UCSD-AML1 (cell line): Measurements from ENCODE around the gene RASAL2.
A peak's percentile ranks its signal among the peaks of the same experiment; 100 is the strongest.

Experiments
- DNase-seq: peaks from one replicate; lab custom pipeline; 2025; ENCODE audit not compliant: unreplicated experiment; lab: John Stamatoyannopoulos, UW

The RASAL2 gene

DNA sequence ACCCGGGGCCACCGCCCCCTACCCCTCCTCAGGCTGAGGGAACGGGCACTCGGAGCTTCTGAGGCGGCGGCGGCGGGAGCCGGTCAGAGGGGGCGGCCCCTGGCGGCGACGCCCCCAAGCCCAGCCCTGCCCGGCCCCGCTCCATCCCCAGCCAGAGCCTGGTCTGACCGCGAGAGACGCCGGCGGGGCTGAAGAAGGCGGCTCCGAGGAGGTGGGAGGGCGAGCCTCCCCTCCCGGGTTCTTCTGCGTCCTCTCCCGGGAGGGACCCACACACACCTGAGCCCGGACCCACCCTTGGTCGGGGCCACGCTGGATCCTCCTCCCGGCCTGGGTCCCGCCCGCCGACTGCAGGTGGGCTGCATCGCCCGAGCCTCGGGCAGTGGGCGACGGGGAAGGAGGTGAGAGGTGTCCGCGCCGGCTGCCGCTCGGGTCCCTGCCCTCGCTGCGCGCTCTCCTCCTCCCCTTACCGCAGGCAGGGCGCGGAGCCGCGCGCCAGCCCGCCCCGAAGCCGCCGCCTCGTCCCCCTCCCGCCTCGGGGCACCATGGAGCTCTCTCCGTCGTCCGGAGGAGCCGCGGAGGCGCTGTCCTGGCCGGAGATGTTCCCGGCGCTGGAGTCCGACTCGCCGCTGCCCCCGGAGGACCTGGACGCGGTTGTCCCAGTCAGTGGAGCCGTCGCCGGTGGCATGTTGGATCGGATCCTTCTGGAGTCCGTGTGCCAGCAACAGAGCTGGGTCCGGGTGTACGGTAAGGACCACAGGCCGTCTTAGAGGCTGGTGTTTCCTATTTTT lies at the start of gene RASAL2:
TSS of gene RASAL2 (plus strand) at position 154 of the 788 bp plus-strand sequence. CDS start at position 543, 389 bp downstream.
- peak; percentile 82 for DNase-seq

DNA sequence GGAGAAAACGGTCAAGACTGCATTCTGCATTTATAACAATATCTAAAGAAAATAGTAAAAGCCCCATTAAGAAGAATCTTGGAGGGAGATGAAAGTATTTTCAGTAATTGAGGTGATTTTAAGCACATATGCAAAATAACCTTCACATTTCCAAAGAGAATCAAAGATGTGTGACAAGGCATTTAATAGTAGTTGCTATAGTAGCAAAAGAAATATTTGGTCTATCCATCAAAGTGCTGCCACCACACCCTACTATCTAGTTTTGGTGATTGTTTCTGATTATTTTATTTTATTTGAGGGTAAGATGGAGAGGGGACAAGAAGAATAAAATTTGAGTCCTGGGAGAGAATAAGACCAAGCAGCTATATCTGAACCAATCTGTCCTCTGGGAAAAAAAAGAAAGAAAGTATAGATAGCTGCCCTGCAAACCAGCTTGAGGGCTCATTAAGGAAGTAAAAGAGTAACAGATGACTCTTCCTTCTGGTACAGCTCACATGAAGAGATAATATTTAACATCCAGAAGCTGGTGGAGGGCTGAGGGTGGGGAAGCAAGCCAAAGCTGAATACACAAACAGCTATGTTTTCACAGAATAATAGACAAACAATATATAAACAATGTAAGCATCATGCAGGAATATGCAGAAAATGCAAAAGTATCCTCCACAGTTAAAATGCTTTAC lies 47.2 kb upstream of the RASAL2 start:
- DNase-seq, result no peak

DNA sequence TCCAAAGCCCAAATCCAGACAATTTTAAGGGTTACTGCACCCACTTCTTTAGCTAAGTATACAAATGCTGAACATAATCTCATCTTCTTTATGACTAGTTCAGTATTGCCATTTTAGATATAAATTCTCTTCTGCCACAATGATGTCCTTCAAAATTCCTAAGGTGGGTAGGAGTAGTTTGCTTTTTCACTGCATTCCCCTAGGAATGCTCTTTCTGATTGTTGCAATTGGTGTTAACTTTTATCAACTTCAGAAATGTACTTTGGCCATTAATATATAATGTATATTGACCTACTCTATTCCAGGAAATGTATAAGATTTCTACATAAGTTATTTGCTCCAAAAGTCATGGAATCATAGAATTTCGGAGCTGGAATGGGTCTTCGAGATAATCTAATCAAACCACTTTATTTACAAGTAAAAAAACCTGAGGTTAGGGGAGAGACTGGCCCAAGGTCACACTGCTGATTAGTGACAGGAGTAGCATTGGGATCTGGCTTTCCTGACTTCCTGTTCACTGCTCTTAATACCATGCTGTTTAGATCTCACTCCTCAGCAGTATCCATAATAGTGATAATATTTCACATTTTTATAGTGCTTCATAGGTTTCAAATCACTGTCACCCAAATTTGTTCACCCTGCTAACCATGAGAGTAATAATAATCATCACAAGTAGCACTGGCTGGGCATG lies 46.4 kb upstream of the RASAL2 start:
- DNase-seq, result no peak

DNA sequence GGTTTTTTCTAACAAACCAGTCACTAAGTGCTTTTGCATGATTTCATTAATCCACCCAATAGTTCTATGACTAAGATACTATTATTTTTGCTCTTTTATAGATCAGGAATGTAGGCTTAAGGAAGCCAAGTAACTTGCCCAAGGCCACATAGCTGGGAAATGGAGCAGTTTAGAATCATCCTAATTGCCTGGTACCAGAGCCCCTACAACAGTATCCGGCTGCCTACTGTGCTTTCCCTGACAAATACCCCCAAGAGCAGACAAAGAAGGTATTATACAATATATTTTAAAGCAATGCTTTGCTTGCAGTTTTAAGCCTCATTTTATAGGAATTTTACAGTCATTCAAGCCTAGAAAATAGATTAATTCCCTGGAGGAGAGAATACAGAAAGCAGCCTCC lies 45.5 kb upstream of the RASAL2 start:
- DNase-seq, result no peak

DNA sequence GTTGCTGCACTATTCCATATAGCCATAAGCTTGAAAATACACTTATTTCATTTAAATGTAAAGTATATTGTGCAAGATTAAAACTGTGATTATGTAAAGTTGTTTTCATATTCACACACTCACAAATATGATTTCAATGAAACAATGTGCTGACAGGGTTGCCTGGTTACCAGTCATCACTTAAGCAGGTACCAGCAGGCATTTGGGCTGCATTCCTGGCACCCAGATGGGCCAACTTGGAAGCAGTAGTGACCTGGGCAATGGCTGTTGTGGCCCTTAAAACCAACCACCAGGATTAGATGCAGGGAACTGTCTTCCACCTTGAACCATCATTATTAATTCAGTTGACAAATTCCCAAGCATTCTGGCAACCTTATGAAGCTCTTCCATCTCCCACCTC lies 45.0 kb upstream of the RASAL2 start:
- DNase-seq, result no peak

DNA sequence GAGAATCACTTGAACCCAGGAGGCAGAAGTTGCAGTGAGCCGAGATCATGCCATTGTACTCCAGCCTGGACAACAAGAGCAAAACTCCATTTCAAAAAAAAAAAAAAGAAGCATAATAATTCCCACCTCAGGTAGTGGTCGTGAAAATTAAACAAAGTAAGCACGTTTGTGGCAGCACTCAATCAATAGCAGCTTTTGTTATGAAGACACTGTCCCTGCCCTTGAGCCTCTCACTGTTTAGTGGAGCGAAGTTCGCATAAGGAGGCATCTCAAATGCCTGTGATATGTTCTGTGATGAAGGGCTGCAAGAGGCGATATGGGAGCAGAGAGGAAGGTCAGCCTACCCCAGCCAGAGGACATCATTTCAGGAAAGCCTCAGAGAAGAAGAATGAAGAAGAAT lies 43.8 kb upstream of the RASAL2 start:
- no peak for DNase-seq

DNA sequence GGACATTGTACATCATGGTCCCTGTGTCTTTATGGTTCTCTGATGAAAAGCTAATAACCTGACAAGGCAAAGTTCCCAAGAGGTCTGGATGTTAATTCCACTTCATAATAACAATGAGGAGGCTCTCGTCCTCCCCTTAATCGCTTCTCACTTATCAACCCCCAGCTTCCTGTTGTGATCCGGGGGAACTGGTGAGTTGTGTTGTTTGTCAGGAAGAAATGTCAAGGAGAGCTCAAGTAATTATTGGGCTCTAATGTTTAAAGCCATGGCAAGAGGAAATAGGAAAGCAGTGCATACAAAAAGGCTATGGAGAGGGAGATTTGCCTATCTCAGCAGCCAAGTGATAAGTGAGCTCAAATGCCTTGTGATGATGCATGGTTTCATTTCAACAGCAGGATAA lies 42.8 kb upstream of the RASAL2 start:
- no peak for DNase-seq

DNA sequence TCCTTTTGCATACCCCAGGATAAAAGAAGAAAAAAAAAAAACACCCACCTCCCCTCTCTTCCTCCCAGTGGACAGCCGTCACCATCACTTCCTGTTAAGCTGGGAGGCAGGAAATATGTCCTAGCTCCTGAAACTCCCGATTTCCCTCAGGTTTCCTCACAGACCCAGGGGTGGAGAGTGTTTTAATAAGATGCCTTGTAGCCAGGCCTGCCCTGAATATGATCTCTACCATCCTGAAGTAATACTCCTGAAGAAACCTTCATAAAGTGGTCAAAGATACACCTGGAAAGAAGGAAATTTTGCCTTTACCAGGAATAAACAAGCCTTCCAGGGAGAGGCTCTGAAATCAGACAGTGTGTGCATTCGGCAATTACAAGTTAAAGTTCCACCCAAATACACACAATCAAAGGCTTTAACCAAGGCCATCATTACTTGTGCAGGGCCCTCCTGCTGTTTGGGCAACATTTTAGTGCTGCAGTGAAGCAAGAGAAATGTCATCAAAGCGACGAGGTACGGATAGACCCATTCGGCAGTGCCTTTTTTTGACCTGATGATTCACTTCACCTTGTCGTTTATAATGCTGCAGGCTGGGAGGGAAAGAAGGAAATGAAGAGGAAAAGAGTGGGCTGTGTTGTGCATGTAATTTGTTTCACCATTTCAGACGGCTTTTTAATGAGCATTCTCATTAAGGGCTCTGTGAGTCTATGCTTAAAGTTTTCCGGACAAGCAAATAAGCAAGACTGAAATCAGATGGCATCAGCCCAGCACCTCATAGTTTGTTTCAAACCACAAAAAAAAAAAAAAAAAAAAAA lies 41.0 kb upstream of the RASAL2 start:
- DNase-seq, result peak; percentile 18

DNA sequence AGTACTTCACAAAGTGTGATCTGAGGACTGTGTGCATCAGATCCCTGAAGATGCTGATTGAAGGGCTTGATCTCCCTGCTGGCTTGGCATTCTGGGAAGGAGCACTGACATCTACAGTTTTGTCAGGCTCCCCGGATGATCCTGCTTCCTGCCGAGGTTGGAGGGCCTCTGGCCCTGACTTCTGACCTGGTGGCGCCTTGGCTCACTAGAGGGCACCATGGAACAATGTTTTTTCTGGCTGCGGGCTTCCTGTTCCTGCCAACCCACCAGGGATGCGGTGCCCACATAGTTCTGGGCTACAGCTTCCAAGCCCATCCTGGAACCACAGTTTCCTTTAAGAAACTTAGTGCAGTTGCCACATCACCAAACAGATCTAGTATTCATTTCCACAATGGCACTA lies 38.8 kb upstream of the RASAL2 start:
- peak; percentile 77 for DNase-seq

DNA sequence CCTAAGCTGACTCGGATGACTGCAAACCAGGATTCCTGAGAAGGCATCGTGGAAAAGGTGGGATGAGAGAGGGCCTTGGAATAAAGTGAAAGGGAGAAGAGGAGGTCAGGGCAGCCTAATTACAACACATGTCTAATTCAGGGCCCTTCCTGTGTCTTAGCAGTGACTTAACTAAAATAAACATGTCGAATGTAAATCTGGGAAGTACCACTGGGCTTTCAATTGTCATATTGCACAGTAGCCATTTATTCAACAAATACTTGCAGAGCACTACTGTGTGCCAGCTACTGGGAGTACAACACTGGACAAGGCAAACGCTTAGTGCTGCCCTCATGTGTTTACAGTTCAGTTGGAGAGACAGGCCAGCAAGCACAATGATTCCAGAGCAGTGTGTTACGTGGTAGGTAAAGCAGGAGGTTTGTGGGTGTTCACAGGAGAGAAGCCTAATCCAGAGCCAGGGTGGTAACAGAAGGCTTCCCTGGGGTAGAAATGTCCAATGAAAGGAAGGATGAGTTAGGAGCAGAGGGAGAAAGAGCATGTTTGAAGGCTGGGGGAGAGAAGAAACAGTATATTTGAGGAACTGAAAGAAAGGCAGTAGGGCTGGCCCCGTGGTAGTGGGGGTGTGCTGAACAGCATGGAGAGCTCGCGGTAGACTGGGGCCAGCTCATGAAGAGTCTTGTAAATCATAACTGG lies 38.0 kb upstream of the RASAL2 start:
- DNase-seq, result peak; percentile 62

DNA sequence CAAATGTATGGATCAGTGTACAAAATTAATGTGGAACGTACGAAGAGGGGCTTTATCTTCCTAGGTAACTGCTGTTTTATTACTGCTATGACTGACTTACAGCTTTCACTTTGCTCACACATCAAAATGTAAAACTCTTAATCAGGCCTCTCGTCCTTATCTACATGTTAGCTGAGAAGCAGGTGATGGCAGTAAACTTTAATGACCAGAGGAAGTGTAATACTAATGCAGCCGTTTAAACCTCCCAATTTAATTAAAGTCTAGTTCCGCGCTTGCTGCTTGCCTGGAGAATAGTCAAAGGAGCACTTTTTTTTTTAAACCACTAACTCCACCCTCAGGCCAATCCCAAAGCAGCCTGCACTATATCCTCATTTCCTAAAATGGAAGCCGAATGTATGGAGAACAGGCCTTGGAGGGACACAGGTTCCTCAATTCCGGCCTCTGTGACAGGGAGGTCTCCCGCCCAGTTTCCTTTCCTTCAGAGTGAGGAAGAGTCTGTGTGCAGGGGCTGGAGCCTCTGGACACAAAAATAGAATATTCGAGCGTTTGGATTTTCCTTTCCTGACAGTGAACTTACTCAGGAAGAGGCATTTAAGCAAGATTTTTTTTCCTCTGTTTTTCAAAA lies 36.7 kb upstream of the RASAL2 start:
- DNase-seq, result peak; percentile 59

DNA sequence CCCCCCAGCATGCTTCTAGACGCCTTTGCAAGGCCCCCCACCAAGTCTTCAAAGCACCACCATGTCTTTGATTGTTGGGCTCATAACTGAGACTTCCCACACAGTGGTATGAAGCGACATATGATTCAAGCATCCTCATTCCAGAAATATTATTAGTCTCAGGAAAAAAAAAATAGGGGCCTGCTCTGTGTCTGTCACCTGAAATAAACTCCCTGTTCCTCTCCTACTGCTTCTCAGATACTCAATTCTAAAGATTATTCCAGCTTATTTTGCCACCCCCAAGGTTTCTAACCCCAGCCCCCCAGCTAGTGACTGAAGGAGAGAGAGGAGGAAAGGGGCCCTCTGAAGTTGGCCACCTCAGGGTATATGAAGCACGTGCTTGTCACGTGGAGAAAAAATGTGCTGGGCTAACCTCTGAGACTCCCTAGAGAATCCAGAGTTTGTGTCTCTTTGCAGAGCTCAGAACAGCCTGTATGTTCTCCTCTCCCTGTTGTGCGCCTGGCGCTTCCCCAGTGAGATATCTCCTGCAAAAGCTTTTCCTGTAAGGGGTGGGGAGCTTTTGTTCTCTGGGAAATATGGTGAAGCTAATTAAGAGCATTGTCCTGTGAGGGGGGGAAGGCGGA lies 35.9 kb upstream of the RASAL2 start:
- DNase-seq, result peak; percentile 52

DNA sequence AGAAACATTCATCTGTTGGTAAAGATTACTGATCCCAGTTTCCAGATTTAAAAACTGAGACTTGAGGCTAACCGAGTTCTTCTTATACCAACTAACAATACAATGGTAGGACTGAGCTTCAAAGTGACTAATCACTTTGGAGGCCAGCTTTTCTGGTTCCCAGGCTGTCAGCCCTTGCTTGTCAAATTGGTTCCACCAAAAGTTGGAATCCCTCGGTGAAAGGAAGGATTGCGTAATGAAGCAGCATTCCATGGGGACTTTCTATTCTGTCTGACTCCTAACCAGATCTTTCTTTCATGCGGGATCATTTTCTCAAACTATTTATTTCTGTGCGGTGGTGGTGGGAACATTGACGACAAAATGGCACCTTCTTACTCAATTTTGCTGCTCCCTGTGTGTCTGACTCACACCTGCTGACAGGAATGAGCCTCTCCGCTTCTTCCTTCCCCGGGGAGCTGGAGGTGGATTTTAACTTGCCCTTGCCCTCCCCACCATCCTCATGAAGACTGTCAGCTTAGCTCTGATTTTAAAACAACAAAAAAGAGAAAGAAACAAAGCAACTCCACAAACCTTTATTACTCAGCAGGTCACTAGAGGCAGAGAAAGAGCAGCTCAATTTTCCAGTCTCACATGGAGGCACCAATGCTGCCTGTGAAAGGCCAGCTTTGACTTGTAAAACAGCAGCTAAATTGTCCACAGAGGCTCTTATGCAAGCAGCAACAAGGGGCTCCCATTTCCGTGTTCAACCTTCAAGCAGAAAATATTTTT lies 32.9 kb upstream of the RASAL2 start:
- DNase-seq, result no peak

DNA sequence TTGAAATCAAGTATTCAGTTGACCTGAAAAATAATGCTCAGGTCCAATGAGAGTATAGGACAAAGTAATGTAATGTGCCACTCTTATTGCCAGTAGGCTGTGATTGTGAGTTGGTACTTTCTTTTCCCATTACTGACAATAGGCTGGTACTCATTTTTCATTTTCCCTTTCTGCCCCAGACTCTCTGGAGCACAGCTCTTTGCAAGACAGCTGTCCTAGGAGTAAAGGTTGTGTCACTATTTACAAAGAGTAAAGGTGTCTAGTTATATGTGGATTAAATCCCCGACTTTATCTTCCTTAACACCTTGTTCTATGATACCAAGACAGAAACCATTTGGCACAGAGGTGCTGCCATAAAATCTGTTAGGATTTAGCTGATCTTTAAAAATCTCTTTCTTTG lies 32.3 kb upstream of the RASAL2 start:
- no peak for DNase-seq

DNA sequence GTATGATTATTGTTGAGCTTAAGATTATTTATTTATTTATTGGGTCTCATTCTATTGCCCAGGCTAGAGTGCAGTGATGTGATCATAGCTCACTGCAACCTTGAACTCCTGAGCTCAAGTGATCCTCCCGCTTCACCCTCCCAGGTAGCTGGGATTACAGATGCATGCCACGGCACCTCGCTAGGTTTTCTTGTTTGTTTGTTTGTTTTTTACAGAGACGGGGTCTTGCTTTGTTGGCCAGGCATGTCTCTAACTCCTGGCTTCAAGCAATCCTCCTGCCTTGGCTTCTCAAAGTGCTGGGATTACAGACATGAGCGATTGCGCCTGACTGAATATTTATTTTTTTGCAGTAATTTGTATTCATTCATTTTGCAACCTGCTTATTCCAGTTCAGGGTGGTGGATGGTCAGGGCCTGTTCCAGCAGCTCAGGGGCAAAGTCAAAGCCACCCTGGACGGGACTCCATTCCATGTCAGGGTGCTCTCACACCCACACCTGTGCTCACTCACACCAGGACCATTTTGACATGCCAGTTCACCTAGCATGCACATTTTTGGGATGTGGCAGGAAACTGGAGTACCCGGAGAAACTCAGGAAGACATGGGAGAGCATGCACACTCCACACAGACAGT lies 29.6 kb upstream of the RASAL2 start:
- DNase-seq, result no peak

DNA sequence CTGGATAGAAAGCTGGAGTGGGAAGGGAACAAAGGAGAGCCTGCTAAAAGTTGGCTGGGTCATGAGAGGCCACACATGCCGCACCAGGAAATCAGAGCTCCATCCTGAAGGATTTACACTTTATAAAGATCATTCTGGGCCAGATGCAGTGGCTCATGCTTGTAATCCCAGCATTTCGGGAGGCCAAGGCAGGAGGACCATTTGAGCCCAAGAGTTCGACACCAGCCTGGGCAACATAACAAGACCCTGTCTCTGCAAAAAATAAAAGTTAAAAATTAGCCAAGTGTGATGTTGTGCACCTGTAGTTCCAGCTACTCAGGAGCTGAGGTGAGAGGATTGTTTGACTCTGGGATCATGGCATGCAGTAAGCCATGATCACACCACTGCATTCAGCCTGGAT lies 28.7 kb upstream of the RASAL2 start:
- no peak for DNase-seq

DNA sequence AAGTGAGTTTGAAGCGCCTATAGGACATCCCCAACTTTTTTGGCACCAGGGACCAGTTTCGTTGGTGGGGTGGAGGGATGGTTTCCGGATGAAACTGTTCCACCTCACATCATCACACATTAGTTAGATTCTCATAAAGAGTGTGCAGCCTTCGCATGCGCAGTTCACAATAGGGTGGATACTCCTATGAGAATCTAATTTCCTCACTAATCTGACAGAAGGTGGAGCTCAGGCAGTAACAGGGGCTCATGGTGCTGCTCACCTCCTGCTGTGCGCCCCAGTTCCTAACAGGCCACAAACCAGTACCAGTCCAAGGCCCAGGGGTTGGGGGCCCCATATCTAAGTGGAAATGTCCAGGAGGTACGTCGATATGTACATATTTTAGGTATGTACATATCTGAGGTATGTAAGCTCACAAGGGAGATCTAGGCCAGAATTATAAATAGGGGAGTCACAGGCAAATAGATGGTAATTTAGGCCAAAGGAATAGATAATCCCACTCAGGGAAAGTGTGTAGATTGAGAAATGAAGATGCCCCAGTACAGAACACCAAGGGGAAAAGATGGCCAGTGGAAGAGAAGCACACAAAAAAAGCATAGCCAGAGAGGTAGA lies 27.5 kb upstream of the RASAL2 start:
- DNase-seq, result no peak
